OCI-LY3 (cell line): Measurements from ENCODE around the gene RNF121.
"Not testable (repeated sequence)": the region's sequence is repeated elsewhere in the genome, so short reads cannot be mapped to it uniquely, and the experiment has no call there.

Source experiments
- EZH2phosphoT487 ChIP-seq: fragments of 200-600 bp; shearing (Covaris generic); IDR thresholded peaks from 2 replicates; pipeline ENCODE4 v1.6.1; 2018; ENCODE audit warnings: antibody characterized with exemption, mixed run types, low read depth
- TF ChIP-seq, protein P1 (sequence below): fragments of 200-600, 300-600 bp; sonication (generic); IDR thresholded peaks from 2 replicates; pipeline ENCODE4 v1.5.1; 2014; ENCODE audit warnings: antibody characterized with exemption, low read length, low read depth

DNA sequence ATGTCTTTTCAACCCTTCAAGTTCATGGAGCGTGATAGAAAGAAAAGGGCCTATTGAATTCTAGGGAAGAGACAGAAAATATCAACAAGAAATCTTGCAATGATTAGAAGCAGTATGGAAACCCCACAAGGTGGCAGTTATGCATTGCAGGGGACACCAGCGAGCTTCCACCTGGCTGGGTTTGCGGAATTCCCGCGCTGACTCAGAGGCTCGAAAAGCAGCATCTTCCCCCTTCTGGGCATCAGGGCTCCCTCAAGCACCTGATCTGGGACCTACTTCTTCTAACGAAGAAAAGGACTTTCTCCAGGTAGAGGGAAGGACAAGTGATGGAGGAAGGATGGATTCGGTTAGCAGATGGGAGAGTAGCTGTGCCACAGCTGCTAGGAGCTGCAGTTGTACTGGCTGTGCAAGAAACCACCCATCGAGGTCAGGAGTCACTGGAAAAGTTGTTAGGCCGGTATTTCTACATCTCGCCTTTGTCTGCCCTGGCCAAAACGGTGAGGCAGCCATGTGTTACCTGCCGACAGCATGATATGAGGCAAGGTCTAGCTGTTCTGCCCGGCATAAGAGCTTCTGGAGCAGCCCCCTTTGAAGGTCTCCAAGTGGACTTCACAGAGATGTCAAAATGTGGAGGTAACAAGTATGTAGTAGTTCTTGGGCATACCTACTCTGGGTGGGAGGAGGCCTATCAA, 39.5 kb upstream of the RNF121 start:
- TF ChIP-seq, protein P1, sequence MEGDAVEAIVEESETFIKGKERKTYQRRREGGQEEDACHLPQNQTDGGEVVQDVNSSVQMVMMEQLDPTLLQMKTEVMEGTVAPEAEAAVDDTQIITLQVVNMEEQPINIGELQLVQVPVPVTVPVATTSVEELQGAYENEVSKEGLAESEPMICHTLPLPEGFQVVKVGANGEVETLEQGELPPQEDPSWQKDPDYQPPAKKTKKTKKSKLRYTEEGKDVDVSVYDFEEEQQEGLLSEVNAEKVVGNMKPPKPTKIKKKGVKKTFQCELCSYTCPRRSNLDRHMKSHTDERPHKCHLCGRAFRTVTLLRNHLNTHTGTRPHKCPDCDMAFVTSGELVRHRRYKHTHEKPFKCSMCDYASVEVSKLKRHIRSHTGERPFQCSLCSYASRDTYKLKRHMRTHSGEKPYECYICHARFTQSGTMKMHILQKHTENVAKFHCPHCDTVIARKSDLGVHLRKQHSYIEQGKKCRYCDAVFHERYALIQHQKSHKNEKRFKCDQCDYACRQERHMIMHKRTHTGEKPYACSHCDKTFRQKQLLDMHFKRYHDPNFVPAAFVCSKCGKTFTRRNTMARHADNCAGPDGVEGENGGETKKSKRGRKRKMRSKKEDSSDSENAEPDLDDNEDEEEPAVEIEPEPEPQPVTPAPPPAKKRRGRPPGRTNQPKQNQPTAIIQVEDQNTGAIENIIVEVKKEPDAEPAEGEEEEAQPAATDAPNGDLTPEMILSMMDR: not testable (repeated sequence)
- TF ChIP-seq EZH2phosphoT487: not testable (repeated sequence)
